A549 treated with ZK216348 at 1 μM for 4 hours (cell line): ENCODE data around the gene CYFIP2. TPM values are rescaled to one million over a fixed set of nuclear protein-coding genes. Genes with fewer than 3 reads are reported as not detected.

Experiments used
- total RNA-seq: library from RNA; stranded (reverse); fragments of 200-300 nt; extraction: Qiagen RNA extraction; gene quantifications from 5 replicates; pipeline ENCODE4 v1.2.3, GENCODE V29; 2022; ENCODE audit warnings: low read depth

Gene CYFIP2
- 13.9 to 24.4 TPM (median 21.5 TPM) in 5 replicates for total RNA-seq

DNA sequence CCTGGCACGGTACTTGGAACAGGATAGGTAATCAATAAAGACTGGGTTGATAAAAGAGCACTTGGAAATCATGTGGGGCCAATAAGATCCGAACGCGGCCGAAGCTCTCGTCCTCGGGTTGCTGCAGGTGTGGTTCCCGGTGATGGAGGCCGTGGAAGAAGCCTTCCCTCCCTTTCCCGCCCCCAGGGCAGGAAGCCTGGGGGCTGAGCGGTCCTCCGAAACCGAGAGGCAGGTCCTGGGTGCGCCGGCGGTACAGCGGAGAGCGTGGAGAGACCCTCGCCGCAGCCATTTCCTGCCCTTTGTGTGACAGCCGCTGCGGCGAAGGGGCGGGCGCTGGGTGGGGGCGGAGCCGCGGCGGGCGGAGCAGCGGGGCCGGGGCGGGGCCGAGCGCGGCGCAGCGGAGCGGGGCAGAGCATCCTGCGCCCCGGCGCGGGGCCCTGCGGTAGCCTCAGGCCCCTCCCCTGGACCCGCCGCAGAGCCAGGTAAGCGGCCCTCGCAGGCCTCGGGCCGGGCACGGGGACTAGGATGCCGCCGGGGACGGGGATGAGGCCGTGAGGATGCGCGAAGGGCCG, at the start of gene CYFIP2:
TSS of gene CYFIP2 (plus strand) at position 410 of the 572 bp plus-strand sequence. CDS start 19,239 bp downstream, outside the sequence.

Other genes starting within 250 kb of the CYFIP2 start
- 27.8 to 40.3 TPM (median 32.1 TPM) in 5 replicates for gene HAVCR1, start 207.0 kb upstream of the CYFIP2 start, total RNA-seq
- gene HAVCR2, start 157.1 kb upstream of the CYFIP2 start, total RNA-seq, result 0.20 to 0.70 TPM (median 0.41 TPM) in 5 replicates
- gene MED7, start 123.3 kb upstream of the CYFIP2 start, total RNA-seq, result 14.9 to 27.2 TPM (median 15.7 TPM) in 5 replicates
- gene GARIN3, start 99.9 kb upstream of the CYFIP2 start, total RNA-seq, result not detected in 5 replicates
- 0.17 to 0.29 TPM (median 0.26 TPM) in 3 of 5 replicates, not detected in the others for gene ITK, start 85.3 kb upstream of the CYFIP2 start, total RNA-seq
- 9.6 to 14.1 TPM (median 11.5 TPM) in 5 replicates for gene NIPAL4, start 194.1 kb downstream of the CYFIP2 start, total RNA-seq